Stimulated activated CD4-positive, alpha-beta T cell treated with anti-CD3 and anti-CD28 coated beads, Interleukin-2, amount 100 ng/mL, for 4 hours (primary cell): ENCODE measurements around the gene BDKRB1.
"Not testable (repeated sequence)": the region's sequence is repeated elsewhere in the genome, so short reads cannot be mapped to it uniquely, and the experiment has no call there.

Experiments
- DNase-seq: peaks from one replicate; pipeline ENCODE4 v3.0.0-alpha.2; 2020; ENCODE audit warnings: low read depth

The BDKRB1 gene

DNA sequence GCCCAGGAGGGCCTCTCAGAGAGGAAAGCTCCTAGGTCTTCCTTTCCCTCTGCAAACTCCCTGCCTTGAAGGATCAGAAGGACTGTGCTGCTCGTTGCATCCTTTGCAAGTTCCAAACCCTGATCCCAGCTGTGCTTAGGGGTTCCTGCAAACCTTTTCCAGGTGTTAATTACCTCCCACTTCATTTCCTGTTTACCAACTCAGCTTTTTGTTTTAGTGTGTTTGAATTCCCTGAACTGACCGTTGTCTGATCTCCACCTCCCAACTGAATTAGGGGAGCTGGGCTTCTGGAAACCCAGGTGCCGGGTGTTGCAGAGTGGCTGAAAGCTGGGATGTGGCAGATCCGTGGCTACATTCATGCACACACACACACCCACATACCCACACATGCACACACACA lies 20.6 kb upstream of the BDKRB1 start:
- DNase-seq = no peak

DNA sequence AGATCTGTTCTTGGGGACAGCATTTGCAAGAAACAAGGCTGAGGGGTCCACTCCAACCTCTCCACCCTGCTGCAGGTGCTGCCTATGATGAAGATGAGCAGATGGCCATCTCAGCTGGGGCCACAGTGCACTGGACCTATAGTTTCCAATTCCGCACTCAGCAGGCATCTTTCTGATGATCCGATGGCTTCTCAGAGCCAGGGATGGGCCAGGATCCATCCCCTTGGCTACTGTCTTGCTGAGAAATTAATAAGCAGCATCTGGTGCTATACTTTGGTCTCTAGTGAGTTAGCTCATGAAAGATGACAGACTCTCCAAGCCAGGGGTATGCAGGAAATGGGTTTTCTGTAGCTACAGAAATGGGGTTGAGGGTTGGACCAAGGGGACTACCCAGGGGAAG lies 18.4 kb upstream of the BDKRB1 start:
- DNase-seq = no peak

DNA sequence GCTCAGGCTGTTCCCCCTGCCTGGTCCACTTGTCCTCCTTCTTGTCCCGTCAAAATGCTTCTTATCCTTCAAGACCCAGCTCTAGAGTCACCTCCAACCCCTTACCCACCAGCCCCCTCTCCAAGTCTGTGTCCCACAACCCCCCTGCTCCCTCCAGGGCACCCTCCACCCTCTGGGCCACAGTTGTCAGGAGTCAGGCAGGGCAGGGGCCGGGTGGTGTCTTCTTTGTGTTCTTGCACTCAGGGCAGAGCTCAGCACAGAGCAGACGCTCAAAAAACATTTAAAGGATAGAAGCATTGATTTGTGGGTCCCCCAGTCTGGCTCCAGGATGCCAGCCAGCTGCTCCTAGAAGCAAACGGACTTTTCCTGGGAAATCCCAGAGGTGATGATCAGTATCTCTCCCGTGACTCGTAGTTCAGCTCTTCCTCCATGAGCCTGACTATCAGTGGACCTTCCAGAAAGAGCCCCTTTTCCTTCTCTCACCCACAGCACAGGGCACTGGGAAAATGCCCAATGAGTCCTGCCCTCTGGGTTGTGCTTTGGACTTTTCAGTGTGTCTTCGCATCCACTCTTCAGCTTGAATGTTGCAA lies 17.2 kb upstream of the BDKRB1 start:
- DNase-seq = no peak

DNA sequence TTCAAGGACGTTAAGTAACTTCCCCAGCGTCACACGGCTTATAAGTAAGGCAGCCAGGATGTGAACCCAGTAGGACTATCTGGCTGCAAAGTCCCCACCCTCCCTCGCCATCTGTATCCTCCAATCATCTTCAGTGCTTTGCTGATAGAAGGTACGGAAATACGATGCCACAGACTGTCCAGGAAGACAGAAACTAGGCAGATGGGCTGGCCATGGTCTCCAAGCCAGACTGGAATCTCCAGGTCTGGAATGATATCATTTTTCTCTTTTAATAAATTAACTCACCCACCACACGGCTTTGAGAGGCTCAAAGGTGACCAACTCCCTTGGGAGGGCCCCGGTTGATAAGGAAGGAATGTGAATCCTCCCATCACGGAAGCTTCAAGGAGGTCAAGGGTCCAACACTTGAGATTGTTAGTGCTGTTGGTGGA lies 16.3 kb upstream of the BDKRB1 start:
- no peak for DNase-seq

DNA sequence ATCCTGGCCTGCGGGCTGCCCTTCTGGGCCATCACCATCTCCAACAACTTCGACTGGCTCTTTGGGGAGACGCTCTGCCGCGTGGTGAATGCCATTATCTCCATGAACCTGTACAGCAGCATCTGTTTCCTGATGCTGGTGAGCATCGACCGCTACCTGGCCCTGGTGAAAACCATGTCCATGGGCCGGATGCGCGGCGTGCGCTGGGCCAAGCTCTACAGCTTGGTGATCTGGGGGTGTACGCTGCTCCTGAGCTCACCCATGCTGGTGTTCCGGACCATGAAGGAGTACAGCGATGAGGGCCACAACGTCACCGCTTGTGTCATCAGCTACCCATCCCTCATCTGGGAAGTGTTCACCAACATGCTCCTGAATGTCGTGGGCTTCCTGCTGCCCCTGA lies 15.4 kb upstream of the BDKRB1 start:
- no peak for DNase-seq

DNA sequence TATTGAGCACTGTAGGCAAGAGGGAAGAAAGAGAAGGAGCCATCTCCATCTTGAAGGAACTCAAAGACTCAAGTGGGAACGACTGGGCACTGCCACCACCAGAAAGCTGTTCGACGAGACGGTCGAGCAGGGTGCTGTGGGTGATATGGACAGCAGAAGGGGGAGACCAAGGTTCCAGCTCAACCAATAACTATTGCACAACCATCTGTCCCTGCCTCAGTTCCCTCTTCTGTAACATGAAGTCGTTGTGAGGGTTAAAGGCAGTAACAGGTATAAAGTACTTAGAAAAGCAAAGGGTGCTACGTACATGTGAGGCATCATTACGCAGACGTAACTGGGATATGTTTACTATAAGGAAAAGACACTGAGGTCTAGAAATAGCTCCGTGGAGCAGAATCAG lies 13.9 kb upstream of the BDKRB1 start:
- DNase-seq = no peak

DNA sequence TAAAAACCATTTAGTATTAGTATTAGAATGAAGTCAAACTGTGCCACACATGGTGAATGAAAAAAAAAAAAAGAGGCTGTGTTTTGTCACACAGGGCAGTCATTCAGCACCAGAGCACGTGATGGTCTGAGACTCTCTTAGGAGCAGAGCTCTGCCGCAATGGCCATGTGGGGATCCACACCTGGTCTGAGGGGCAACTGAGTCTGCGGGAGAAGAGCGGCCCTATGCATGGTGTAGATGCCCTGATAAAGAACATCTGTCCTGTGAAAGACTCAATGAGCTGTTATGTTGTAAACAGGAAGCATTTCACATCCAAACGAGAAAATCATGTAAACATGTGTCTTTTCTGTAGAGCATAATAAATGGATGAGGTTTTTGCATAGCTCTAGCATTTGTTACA lies 12.2 kb upstream of the BDKRB1 start:
- no peak for DNase-seq

DNA sequence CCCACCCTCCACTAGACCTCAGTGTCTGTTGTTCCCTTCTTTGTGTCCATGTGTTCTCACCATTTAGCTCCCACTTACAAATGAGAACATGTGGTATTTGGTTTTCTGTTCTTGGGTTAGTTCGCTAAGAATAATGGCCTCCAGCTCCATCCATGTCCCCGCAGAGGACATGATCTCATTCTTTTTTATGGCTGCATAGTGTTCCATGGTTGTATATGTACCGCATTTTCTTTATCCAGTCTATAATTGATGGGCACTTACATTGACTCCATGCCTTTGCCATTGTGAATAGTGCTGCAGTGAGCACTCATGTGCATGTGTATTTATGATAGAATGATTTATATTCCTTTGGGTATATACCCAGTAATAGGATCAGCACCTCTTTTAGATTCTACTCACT lies 10.9 kb upstream of the BDKRB1 start:
- not testable (repeated sequence) for DNase-seq

DNA sequence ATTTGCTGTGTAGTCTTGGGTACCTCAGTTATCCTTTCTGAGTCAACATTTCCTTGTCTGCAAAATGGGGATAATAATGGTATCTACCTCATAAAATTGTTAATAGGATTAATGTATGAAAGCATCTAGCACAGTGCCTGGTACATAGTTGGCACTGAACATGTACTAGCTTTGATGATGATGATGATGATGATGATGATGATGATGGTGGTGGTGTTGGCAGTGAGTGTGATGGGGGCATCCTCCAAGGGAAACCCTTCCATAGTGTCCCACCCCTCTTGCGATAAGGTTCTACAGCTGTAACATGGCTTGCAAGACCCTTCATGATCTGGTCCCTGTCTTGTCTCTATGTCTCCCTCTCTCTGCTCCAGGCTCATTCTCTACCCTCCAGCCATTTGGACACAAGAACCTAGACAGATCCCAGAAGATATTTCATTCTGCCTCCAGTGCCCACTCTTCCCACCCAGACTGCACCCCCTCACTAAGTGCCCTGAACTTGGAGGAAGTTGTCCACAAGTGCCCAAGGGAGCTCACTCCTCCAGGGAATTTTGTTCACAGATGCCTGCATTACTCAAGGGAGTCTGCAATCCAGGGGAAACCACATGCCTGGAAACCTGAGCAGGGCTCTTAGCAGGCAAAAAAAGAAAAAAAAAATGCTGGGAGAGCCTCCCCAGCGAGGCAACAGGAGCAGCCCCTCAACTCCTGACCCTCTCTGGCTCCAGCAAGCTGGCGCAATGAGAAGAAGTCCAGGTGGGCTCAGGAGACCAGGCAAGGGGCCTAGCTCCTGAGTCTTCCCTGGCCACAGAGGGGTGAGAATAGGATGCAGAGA lies 10.1 kb upstream of the BDKRB1 start:
- DNase-seq = no peak

DNA sequence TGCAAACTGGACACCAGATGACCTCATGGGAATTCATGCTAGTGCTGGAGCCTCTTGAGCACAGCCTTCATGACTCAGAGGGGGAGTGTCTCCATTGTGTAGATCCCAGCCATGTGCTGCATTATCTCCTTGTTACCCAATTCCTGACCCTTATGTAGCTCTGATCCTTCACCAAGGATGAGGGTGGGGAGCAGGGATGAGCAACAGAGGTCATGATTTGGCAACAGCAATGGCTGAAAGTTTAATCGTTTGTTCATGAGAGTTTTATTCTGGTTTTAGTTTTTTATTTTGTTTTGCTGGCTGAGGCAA lies 9.5 kb upstream of the BDKRB1 start:
- no peak for DNase-seq

DNA sequence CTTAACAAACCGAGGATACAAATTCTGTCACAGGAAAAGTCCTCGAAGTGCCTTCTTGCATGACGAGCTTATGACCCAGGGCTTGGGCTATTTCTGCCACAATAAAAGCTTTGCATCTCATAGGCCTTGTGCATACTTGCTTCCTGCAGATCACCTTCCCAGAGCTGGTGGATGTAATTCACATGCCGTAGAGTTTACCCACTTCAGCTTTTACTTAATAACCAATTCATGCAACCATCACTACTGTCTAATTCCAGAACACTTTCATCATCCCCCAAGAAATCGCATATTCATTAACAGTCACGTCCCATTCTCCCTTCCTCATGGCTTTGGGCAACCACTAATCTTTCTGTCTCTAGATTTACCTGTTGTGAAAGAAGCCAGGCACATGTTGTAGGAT lies 9.0 kb upstream of the BDKRB1 start:
- no peak for DNase-seq

DNA sequence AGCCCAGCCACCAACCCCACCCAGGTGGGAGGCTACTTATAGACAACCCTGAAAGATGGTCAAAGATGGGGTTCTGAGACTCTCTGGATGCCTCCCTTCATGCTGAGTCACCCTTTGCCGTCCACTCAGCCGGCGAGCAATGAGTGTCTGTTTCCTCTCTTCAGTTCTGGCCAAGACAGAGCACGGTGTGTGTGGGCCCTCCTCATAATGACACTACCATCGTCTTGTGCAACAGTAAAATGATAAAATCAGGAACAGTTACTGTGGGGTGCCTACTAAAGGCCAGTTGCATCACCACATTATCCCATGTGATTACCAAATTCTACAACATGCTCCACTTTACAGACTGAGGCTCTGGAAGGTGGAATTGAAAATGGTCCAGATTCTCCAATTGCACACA lies 7.0 kb upstream of the BDKRB1 start:
- DNase-seq = no peak

DNA sequence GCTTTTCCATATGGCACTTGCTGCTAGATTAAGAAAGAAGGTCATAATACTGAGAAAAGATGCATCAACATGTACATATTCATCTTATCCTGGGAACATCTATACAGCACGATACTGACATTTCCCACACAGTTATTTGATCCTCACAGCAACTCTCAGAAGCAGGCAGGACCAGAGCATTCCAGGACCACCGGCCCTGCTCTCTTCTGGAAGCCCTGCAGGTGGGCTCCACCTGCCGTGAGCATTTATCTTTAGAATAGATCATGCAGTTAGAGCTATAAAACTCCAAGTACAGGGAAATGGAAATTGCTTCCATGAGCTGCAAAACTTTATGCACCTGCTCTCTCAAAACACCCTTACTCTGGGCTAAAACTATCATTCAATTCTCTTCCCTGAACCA lies 5.5 kb upstream of the BDKRB1 start:
- DNase-seq = no peak

DNA sequence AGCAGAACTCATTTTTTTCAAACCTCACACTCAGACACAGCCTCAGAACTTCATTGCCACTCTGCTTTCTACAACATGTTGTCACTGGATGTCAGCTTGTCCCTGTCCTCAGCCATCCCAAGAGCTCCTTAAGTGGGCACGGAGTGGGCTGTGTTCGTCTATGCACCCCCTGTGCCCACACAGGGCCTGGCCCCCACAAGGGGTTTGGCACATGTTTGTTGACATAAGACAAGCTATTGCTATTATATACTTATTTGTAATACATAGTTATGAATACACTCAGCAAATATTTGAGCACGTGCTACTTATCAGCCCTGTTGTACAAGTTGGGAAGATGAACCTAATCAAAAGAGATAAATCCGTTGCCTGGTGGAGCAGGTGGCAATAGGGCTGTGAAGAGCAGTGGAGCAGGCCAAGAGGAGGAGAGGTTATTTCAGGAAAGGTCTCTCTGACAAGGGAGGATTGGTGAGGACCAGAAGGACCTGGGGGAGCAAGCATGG lies 4.3 kb upstream of the BDKRB1 start:
- no peak for DNase-seq

DNA sequence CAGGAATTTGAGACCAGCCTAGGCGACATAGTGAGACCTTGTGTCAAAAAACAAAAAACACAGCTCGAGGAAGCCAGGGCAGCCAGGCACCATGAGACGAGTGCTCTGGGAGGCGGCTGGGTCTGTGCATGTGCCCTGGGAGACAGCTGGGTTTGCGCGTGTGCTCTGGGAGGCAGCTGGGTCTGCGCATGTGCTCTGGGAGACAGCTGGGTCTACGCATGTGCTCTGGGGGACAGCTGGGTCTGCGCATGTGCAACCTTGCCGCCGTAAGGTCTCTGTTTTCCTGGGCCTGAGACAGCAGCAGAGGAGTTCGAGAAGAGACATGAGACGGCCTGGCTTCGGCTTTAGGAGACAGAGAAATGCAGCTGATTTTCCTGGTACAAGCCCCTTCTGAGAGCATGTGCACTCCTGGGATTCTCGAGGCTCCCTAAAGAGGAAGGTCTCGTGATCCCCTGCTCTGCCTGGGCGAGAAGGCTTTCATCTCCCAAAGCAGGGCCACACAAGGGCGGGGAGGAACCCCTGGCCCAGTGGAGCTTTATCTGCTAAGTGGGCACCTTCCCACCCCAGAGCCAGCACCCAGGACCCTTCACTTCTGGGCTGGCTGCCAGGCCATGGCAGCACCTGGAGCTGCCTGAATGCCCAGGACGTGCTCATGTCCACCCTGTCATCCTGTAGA lies 3.5 kb upstream of the BDKRB1 start:
- no peak for DNase-seq

DNA sequence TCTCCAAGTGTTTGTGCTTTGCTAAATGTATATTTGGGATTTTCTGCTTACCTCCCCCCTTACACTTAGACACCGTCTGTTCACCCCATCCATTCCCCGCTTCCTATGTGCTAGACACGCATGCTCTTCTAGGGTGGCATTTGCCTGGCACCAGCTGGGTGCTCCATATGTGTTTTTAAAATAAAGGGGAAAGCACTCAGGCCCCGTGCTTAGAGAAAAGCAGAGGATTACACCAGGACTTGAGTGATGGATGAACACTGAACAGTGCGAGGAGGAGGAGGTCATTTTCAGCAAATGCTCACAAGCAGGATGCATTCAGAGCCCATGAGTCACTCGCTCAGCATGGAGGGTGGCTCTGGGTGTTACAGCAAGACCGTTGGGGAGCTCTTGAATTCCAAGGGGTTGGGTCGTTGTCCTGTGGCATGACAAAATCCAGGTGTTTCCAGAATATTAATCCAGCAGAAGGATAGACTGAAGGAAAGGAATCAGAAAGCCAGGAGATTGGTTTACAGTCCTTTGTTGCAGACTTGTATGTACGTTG lies 2.9 kb upstream of the BDKRB1 start:
- DNase-seq = no peak

DNA sequence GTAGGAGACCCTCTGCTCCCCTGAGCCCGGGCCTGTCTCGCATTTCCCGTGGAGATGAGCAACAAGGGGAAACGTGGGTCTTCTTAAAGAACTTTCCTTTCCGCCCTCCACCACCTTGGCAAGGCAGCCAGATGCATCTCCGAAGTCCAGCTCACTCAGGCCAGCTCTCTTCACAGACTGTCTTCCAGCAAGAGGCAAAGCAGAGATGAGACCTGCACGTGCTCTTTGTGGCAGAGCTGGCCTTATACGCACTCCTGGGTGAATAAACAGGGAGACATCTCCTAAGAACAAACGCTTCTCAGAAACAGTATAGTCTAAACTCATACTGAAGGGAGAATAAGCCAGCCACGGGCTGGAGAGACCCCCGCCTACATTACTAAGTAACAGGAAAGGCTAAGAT lies 1.3 kb upstream of the BDKRB1 start:
- no peak for DNase-seq

DNA sequence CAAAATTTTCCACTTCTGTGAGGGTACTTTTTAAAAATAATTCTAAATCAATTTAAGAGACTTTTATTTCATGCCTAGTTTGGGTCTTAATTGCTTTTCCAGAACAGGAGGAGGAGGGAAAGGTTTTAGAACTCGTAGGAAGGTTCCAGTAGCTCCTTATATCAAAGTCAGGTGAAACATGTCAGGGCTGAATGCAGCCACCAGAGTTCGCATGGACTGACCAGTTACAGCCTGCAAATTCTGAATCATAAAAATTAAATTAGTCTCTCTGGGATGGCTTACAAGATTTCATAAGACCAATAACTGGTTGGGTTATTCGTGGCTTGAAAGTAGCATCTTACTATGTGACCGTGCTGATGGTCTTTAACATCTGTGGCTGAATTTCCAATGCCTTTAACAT lies 397 bp downstream of the BDKRB1 start:
- no peak for DNase-seq

DNA sequence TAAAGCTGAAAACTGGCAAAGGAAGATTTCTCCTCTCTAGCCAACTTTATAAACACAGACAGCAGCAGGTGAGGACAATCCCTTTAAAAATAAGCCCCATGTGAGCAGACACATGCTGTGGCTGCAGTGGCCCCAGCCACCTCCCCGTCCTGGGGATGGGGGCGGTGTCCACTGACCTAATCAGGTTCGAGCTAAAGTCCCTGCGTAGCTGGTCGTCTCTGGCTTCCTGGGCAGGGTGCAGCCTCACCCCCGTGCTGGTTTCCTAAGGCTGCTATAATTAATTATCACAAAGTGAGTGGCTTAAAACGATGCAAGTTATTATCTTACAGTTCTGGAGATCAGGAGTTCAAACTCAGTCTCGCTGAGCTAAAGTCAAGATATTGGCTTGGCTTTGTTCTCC lies 1.0 kb downstream of the BDKRB1 start:
- DNase-seq = no peak

DNA sequence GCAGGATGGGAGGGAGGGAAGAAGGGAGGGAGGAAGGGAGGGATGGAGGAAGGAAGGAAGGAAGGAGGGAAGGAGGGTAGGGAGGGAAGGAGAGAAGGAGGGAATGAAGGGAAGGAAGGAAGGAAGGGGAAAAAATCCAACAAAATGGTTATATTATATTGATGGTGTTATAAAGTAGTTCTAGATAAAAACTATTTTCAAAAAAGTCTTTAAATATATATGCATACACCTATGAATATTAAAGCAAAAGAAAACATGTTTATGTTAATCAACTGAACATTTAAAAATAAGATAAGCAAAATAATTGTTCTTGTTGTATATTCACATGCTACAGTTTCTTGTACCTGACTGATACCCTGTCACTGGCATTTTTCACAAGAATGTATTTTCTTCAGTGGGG lies 1.9 kb downstream of the BDKRB1 start:
- DNase-seq = no peak

DNA sequence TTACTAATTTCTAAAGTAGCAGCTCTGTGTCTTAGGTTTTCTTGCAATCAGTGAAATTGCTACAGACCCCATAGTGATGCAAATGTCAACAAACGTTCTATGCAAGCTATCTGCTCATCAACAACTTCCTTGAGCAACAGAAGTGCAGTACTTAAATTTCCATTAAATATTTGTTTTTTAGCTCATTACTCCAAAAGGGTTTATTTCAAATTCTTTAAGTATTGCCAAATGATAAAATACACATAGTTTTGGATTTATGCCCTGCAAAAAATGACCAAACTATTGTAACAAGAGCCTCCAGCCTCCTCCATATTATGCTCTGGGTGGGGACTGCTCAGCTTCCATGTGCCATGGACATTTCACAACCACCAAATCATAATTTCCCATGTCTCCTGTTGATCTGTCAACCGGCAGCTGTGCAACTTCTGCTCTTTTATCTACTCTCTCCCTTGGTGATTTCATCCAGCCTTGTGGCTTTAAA lies 4.4 kb downstream of the BDKRB1 start:
- DNase-seq = no peak

DNA sequence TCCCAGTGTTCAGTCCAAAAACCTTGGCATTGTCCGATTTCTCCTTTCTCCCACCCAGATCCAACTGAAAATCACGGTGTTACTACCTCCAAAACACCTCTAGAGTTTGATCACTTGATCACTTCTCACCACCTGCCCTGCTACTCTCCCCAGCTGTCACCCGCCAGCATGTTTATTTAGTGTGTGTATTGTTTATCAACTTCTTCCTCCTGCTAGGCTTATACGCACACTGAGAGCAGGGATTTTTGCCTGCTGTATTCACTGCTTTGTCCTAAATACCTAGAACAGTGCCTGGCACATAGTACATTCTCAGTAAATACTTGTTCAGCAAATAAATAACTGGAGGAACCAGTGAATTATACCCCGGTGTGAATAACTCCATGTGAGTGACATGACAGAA lies 5.0 kb downstream of the BDKRB1 start:
- no peak for DNase-seq
